Muscle layer of duodenum (tissue), 2 donors: ENCODE measurements around the gene SLC18A3.

Source experiments
- H3K27ac ChIP-seq: one replicate; pipeline ENCODE4 v1.7.0; 2013; ENCODE audit warnings: mild to moderate bottlenecking, low read length
- H3K27me3 ChIP-seq: one replicate; pipeline ENCODE4 v1.7.0; 2013; ENCODE audit warnings: low read depth, mild to moderate bottlenecking, control low read depth, low read length
- H3K36me3 ChIP-seq, 2 donors: one replicate each; pipeline ENCODE4 v1.7.0; 2013; ENCODE audit warnings: low read length in 2 of 2, control low read depth in 1 of 2, mild to moderate bottlenecking in 1 of 2; ENCODE audit not compliant: insufficient read depth in 2 of 2, control insufficient read depth in 1 of 2
- H3K4me1 ChIP-seq, 2 donors: one replicate each; pipeline ENCODE4 v1.7.0; 2013; ENCODE audit warnings: low read length in 2 of 2, mild to moderate bottlenecking in 2 of 2, control low read depth in 1 of 2, moderate library complexity in 1 of 2; ENCODE audit not compliant: insufficient read depth in 2 of 2, control insufficient read depth in 1 of 2
- H3K4me3 ChIP-seq, 2 donors: one replicate each; pipeline ENCODE4 v1.7.0; 2013; ENCODE audit warnings: low read length in 2 of 2, low read depth in 1 of 2, mild to moderate bottlenecking in 1 of 2
- H3K9me3 ChIP-seq, 2 donors: one replicate each; pipeline ENCODE4 v1.7.0; 2013; ENCODE audit warnings: low read length in 2 of 2, control low read depth in 1 of 2, mild to moderate bottlenecking in 1 of 2; ENCODE audit not compliant: control insufficient read depth in 1 of 2
- donor health status: healthy.

SLC18A3 gene

GRCh38 chr10:49610114-49610457 lies at the start of gene SLC18A3:
Gene SLC18A3, plus strand, starts transcription at chr10:49610310. Its CDS starts 431 bp downstream, at chr10:49610741.
- H3K4me1 ChIP-seq: peaks cover 0 to 30% of the 10 kb centered on the region in 2 donors
- H3K27ac ChIP-seq: no peak within 1 kb of the TSS
- peak within 1 kb of the TSS in 1 of 2 donors; percentile 43 for H3K4me3 ChIP-seq
- H3K27me3 ChIP-seq: peaks cover 58% of the 10 kb centered on the region
- H3K9me3 ChIP-seq: no peaks in the 10 kb centered on the region
- H3K36me3 ChIP-seq: no peaks in the 10 kb centered on the region

GRCh38 chr10:49560526-49560925 lies 49.6 kb upstream of the SLC18A3 start:
- Histone ChIP-seq H3K27me3 (no peaks in the 10 kb centered on the region), H3K36me3 (no peaks in the 10 kb centered on the region), H3K4me3 (no peak overlapping the region), H3K9me3 (peaks cover 0 to 5% of the 10 kb centered on the region in 2 donors), H3K27ac (no peak overlapping the region), H3K4me1 (no peaks in the 10 kb centered on the region)

DNA sequence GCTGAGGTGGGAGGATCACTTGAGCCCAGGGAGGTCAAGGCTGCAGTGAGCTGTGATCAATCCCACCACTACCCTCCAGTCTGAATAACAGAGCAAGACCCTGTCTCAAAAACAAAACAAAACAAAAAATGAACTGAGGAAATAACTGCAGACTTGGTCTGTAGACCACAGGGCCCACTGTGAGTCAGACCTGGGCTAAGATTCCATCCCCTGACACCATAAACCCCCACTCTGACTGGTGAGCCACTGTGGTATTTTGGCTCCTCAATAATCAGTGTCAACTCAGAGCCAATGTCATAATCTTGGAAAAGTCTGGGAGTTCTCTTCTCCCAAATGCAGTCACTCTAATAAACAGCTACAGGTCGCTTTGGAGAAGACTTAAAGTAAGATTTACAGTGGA lies 47.2 kb upstream of the SLC18A3 start:
- Histone ChIP-seq H3K27ac (no peak overlapping the region), H3K4me1 (no peaks in the 10 kb centered on the region), H3K27me3 (no peaks in the 10 kb centered on the region), H3K36me3 (no peaks in the 10 kb centered on the region), H3K4me3 (no peak overlapping the region), H3K9me3 (no peaks in the 10 kb centered on the region)

DNA sequence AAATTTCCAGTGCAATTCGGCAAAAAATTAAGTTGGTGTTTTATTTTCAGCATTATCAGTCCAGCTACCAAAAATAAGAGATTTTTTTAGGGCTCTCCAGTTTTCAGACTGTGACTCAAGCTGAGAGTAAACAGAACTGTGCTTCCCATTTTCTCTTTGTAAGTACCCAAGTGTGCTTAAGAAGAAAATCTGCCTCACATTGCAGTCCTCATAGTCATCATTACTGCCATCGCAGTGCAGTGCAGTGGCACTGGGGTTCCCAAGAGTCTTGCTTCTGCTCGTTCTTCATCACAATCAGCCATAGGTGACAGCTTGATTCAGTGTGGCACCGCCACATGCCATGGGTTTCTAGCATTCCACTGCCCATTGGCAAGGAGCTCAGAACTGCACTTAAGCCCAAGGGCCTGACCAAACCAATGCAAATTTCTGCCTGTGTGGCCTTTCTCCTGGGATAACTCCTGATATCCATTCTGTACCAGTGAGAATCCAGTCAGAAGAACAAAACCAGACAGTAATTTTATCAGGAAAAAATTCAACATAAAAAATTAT lies 45.6 kb upstream of the SLC18A3 start:
- H3K4me1 ChIP-seq: no peaks in the 10 kb centered on the region
- H3K27me3 ChIP-seq: no peaks in the 10 kb centered on the region
- no peak overlapping the region for H3K27ac ChIP-seq
- no peaks in the 10 kb centered on the region for H3K36me3 ChIP-seq
- peaks cover 0 to 4% of the 10 kb centered on the region in 2 donors for H3K9me3 ChIP-seq
- H3K4me3 ChIP-seq: no peak overlapping the region

- Histone ChIP-seq H3K4me1 (no peaks in the 10 kb centered on the region), H3K27me3 (no peaks in the 10 kb centered on the region), H3K9me3 (peaks cover 0 to 4% of the 10 kb centered on the region in 2 donors), H3K36me3 (no peaks in the 10 kb centered on the region), H3K4me3 (no peak overlapping the region), H3K27ac (no peak overlapping the region)
These were observed 42.3 kb upstream of the SLC18A3 start for GRCh38 chr10:49567810-49568209.

DNA sequence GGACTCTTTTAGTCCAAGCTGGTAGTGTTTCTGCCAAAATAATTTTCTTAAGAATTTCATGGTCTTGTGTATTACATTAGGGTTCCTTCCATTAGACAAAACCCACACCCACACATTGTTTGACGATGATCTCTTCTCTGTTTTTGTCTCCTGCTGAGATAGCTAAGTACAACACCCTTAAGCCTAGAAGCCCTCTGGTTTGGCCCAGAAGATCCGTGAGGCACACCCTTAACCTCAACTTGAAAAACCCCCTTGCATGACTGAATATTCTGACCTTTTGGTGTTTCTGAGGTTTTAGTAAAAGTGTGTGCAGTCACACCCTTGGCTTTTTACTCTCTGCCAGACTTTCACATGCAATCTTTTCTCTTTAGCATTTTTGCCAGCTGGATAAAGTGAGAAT lies 41.9 kb upstream of the SLC18A3 start:
- H3K36me3 ChIP-seq: no peaks in the 10 kb centered on the region
- no peak overlapping the region for H3K4me3 ChIP-seq
- H3K27me3 ChIP-seq: no peaks in the 10 kb centered on the region
- no peak overlapping the region for H3K27ac ChIP-seq
- peaks cover 0 to 4% of the 10 kb centered on the region in 2 donors for H3K9me3 ChIP-seq
- no peaks in the 10 kb centered on the region for H3K4me1 ChIP-seq

DNA sequence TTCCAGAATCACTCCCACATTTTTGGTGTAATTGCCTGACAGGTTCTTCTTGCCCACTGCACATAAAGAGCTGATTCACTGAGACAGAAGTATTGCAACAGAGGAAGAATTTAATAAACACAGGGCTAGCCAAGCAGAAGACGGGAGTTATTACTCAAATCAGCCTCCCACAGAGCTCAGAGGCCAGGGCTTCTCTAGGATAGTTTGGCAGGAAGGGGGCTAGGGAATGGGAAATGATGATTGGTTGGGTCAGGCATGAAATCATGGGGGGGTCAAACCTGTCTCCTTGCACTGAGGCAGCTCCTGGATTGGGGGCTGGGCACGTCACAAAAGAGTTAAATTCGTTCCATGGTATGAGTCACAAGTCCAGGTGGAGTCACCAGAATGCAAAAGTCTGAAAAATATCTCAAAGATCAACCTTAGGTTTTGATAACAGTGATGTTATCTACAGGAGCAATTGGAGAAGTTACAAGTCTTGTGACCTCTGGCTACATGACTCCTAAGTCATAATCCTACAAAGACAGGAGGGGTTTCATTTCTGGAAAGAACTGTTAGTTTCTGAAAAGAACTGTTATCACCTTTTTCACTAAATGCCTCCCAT lies 41.0 kb upstream of the SLC18A3 start:
- no peak overlapping the region for H3K4me3 ChIP-seq
- H3K27me3 ChIP-seq: no peaks in the 10 kb centered on the region
- H3K4me1 ChIP-seq: no peaks in the 10 kb centered on the region
- peaks cover 0 to 4% of the 10 kb centered on the region in 2 donors for H3K9me3 ChIP-seq
- H3K27ac ChIP-seq: no peak overlapping the region
- H3K36me3 ChIP-seq: no peaks in the 10 kb centered on the region

DNA sequence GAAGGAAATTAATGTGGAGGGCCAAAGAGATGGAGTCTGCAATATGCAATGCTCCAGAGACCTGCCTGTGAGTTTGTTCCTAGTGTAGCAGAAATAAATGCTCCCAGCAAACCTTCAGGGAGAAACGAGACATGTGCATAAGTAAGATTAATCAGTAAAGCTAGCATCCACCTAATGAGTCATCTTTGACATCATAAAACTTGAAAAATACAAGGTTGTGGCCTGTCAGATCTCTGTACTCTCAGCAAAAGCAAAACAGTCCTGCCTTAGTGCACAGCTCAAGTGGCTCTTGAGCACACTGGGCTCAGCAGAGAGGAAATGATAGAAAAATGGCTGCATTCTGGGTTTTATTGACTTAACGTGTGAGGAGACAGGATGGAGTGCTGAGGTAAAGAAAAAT lies 38.7 kb upstream of the SLC18A3 start:
- H3K27me3 ChIP-seq: no peaks in the 10 kb centered on the region
- no peaks in the 10 kb centered on the region for H3K4me1 ChIP-seq
- no peak overlapping the region for H3K4me3 ChIP-seq
- peaks cover 0 to 4% of the 10 kb centered on the region in 2 donors for H3K9me3 ChIP-seq
- no peaks in the 10 kb centered on the region for H3K36me3 ChIP-seq
- no peak overlapping the region for H3K27ac ChIP-seq

GRCh38 chr10:49572594-49573114 lies 37.5 kb upstream of the SLC18A3 start:
- peaks cover 0 to 4% of the 10 kb centered on the region in 2 donors for H3K9me3 ChIP-seq
- H3K36me3 ChIP-seq: no peaks in the 10 kb centered on the region
- no peaks in the 10 kb centered on the region for H3K4me1 ChIP-seq
- no peak overlapping the region for H3K4me3 ChIP-seq
- no peaks in the 10 kb centered on the region for H3K27me3 ChIP-seq
- no peak overlapping the region for H3K27ac ChIP-seq

DNA sequence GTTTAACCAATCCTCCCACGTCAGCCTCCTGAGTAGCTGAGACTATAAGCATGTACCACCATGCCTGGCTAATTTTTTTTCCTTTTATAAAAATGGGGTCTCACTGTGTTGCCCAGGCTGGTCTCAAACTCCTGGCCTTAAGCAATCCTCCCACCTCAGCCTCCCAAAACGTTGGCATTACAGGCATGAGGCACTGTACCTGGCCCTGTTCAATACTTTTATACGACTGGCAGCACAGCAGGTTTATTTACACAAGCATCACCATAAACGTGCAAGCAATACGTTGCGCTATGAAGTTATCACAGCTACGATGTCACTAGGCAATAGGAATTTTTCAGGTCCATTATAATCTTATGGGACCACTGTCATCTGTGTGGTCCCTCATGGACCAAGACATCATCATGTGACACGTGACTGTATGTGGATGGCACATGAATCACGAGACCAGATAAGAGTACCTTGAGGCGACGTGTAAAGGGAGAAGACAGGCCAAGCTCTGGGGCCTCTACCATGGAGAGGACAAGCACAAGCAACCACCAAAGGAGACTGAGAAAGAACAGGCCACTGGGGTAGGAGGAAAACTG lies 34.5 kb upstream of the SLC18A3 start:
- Histone ChIP-seq H3K4me3 (no peak overlapping the region), H3K27me3 (peaks cover 3% of the 10 kb centered on the region), H3K4me1 (no peaks in the 10 kb centered on the region), H3K36me3 (no peaks in the 10 kb centered on the region), H3K9me3 (no peaks in the 10 kb centered on the region), H3K27ac (no peak overlapping the region)

DNA sequence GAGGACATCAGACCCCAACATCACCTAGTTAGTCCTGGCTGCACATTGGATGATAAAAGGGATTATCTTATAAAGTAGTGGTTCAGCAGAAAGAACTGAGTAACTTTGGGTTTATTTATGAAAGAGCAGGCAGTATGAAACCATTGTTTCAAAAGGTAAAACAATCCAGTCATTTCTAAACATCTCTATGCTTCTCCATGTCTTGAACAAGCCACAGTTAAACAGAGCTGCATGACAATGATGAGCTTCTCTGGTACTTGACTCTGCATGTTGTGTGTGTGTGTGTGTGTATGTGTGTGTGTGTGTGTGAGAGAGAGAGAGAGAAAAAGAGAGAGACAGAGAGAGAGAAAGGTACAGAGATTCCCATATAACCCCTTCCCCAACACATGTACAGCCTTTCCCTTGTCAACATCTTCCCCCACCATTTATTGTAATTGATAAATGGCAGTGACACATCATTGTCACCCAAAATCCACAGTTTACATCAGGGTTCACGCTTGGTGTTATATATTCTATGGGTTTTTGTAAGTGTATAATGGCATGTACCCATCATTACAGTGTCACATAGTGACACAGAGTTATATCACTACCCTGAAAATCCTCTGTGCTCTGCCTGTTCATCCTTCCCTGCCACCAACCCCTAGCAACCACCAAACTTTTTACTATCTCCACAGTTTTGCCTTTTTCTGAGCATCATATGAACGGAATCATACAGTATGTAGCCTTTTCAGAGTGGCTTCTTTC lies 32.8 kb upstream of the SLC18A3 start:
- Histone ChIP-seq H3K36me3 (no peaks in the 10 kb centered on the region), H3K27me3 (peaks cover 3% of the 10 kb centered on the region), H3K9me3 (no peaks in the 10 kb centered on the region), H3K4me3 (no peak overlapping the region), H3K4me1 (no peaks in the 10 kb centered on the region), H3K27ac (no peak overlapping the region)
